CD4-positive, alpha-beta T cell (primary cell): ENCODE results near the gene MED27. TPM values are rescaled to one million over a fixed set of nuclear protein-coding genes. Genes with fewer than 3 reads are reported as not detected.
"Not testable (repeated sequence)": the region's sequence is repeated elsewhere in the genome, so short reads cannot be mapped to it uniquely, and the experiment has no call there.

ENCODE experiments used
- ATAC-seq: fragments of 200-7000 bp; cut with Tn5 transposase; one replicate; pipeline ENCODE4 v1.10.0; 2022; ENCODE audit warnings: mild to moderate bottlenecking; ENCODE audit not compliant: poor library complexity
- CTCF ChIA-PET: fragments of 350-600 bp; sonication (Branson Sonifier 250); formaldehyde crosslinking; loops from one replicate; lab custom pipeline; 2021; ENCODE audit warnings: antibody characterized with exemption, inconsistent platforms; lab: Charles Lee
- POLR2A ChIA-PET: fragments of 350-600 bp; sonication (Branson Sonifier 250); formaldehyde crosslinking; loops from one replicate; lab custom pipeline; 2021; ENCODE audit warnings: antibody characterized with exemption, inconsistent platforms; lab: Charles Lee
- DNase-seq, 14 experiments: peaks; one replicate each; pipeline ENCODE4 v3.0.0-alpha.2; 2013 to 2020; ENCODE audit warnings: mixed read lengths in 2 of 14
- H3K27ac ChIP-seq, 2 donors: one replicate each; pipeline versions ENCODE4 v1.5.1 to v1.7.0; 2013; ENCODE audit warnings: low read length in 2 of 2, low read depth in 1 of 2, mild to moderate bottlenecking in 1 of 2
- H3K27me3 ChIP-seq, 2 experiments: 1 replicate in 1 of 2; 2 replicates in 1 of 2; pipeline versions ENCODE4 v1.6.1 to v1.7.0; 2013; ENCODE audit warnings: low read length in 2 of 2, control low read depth in 1 of 2, mild to moderate bottlenecking in 1 of 2, moderate library complexity in 1 of 2; ENCODE audit not compliant: insufficient read depth in 2 of 2, control insufficient read depth in 1 of 2
- H3K36me3 ChIP-seq: one replicate; pipeline ENCODE4 v1.6.1; 2013; ENCODE audit warnings: low read length, control low read depth; ENCODE audit not compliant: insufficient read depth
- H3K4me1 ChIP-seq: one replicate; pipeline ENCODE4 v1.6.1; 2013; ENCODE audit warnings: low read length, control low read depth; ENCODE audit not compliant: insufficient read depth
- H3K4me3 ChIP-seq: one replicate; pipeline ENCODE4 v1.5.1; 2013; ENCODE audit warnings: mild to moderate bottlenecking, low read length, moderate library complexity
- H3K9me3 ChIP-seq, 2 experiments: 1 replicate in 1 of 2; 2 replicates in 1 of 2; pipeline versions ENCODE4 v1.6.1 to v1.7.0; 2013; ENCODE audit warnings: low read length in 2 of 2, mild to moderate bottlenecking in 2 of 2, control low read depth in 1 of 2, moderate library complexity in 1 of 2; ENCODE audit not compliant: control insufficient read depth in 1 of 2, insufficient read depth in 1 of 2
- H3K27ac Mint-ChIP-seq: one replicate; pipeline ENCODE4 v1.8.0; 2020; ENCODE audit warnings: mixed read lengths
- H3K27me3 Mint-ChIP-seq: one replicate; pipeline ENCODE4 v1.8.0; 2021; ENCODE audit warnings: mixed read lengths
- H3K36me3 Mint-ChIP-seq: one replicate; pipeline ENCODE4 v1.8.0; 2021; ENCODE audit warnings: low read depth, mixed read lengths
- H3K4me1 Mint-ChIP-seq: one replicate; pipeline ENCODE4 v1.8.0; 2021; ENCODE audit warnings: low read depth, mixed read lengths
- H3K4me3 Mint-ChIP-seq: one replicate; pipeline ENCODE4 v1.8.0; 2020; ENCODE audit warnings: mild to moderate bottlenecking, mixed read lengths
- H3K9me3 Mint-ChIP-seq: one replicate; pipeline ENCODE4 v1.8.0; 2020; ENCODE audit warnings: mixed read lengths
- intact Hi-C, 2 experiments: fragments of 100-400 bp; cut with DNase I in 1 of 2; cut with micrococcal nuclease in 1 of 2; formaldehyde crosslinking; loops; one replicate each; pipeline versions ENCODE4 v1.15.1 to v1.9.0; 2023 to 2025; cut with DNase I, micrococcal nuclease
- total RNA-seq, 174 experiments: library from RNA in 2 of 174; stranded (reverse) in 2 of 174; gene quantifications; one replicate each; pipeline ENCODE4 v1.2.3 and lab custom pipeline; 2021 to 2026
- TF ChIP-seq, protein P1 (sequence below): fragments of 200-600 bp; IDR thresholded peaks from one replicate; pipeline ENCODE4 v1.8.0; 2022; ENCODE audit warnings: antibody characterized with exemption, mild to moderate bottlenecking

MED27 gene
- total RNA-seq, 2 experiments from 2014 or later: 15.0 to 17.4 TPM

GRCh38 chr9:132011309-132011708 lies 68.4 kb downstream of the MED27 start:
- peaks cover 7% of the 10 kb centered on the region for H3K4me1 ChIP-seq
- H3K27me3 ChIP-seq: no peaks in the 10 kb centered on the region
- intact Hi-C loops: no loop called here
- ATAC-seq (no peak), DNase-seq (no peak)
- no peaks in the 10 kb centered on the region for H3K9me3 ChIP-seq
- H3K4me1 Mint-ChIP-seq: peaks cover 20% of the 10 kb centered on the region
- H3K36me3 ChIP-seq: peaks cover 13% of the 10 kb centered on the region
- no peak overlapping the region for H3K4me3 ChIP-seq
- no peak overlapping the region for H3K4me3 Mint-ChIP-seq
- no peak overlapping the region for H3K27ac Mint-ChIP-seq
- ChIA-PET CTCF (interaction anchor here (0.8 kb wide), 1 partner anchor 10 kb away, joined by 3 read pairs; no protein-coding TSS in a partner anchor), POLR2A (no interaction called here)
- H3K27ac ChIP-seq: no peak overlapping the region
- no peaks in the 10 kb centered on the region for H3K9me3 Mint-ChIP-seq
- TF ChIP-seq, protein P1, sequence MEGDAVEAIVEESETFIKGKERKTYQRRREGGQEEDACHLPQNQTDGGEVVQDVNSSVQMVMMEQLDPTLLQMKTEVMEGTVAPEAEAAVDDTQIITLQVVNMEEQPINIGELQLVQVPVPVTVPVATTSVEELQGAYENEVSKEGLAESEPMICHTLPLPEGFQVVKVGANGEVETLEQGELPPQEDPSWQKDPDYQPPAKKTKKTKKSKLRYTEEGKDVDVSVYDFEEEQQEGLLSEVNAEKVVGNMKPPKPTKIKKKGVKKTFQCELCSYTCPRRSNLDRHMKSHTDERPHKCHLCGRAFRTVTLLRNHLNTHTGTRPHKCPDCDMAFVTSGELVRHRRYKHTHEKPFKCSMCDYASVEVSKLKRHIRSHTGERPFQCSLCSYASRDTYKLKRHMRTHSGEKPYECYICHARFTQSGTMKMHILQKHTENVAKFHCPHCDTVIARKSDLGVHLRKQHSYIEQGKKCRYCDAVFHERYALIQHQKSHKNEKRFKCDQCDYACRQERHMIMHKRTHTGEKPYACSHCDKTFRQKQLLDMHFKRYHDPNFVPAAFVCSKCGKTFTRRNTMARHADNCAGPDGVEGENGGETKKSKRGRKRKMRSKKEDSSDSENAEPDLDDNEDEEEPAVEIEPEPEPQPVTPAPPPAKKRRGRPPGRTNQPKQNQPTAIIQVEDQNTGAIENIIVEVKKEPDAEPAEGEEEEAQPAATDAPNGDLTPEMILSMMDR: no peak
- no peaks in the 10 kb centered on the region for H3K27me3 Mint-ChIP-seq
- H3K36me3 Mint-ChIP-seq: peaks cover 52% of the 10 kb centered on the region

- H3K9me3 Mint-ChIP-seq, intact Hi-C loops, H3K27ac ChIP-seq, CTCF ChIA-PET, ATAC-seq, H3K27ac Mint-ChIP-seq, POLR2A ChIA-PET, H3K4me3 Mint-ChIP-seq, DNase-seq, H3K9me3 ChIP-seq, H3K4me3 ChIP-seq, H3K4me1 ChIP-seq, H3K27me3 Mint-ChIP-seq, H3K27me3 ChIP-seq: not testable (repeated sequence)
- peaks cover 17% of the 10 kb centered on the region for H3K4me1 Mint-ChIP-seq
- peaks cover 13% of the 10 kb centered on the region for H3K36me3 ChIP-seq
- peaks cover 52% of the 10 kb centered on the region for H3K36me3 Mint-ChIP-seq
Observed at GRCh38 chr9:132010201-132010600, 69.5 kb downstream of the MED27 start.

GRCh38 chr9:132008855-132009812 lies 70.5 kb downstream of the MED27 start:
- TF ChIP-seq, protein P1: no peak
- Histone ChIP-seq H3K27me3 (no peaks in the 10 kb centered on the region), H3K27ac (no peak overlapping the region), H3K4me3 (no peak overlapping the region), H3K9me3 (no peaks in the 10 kb centered on the region), H3K4me1 (peaks cover 7% of the 10 kb centered on the region), H3K36me3 (peaks cover 13% of the 10 kb centered on the region)
- ChIA-PET CTCF (no interaction called here), POLR2A (no interaction called here)
- Mint-ChIP-seq H3K27me3 (no peaks in the 10 kb centered on the region), H3K9me3 (no peaks in the 10 kb centered on the region), H3K27ac (no peak overlapping the region), H3K36me3 (peaks cover 42% of the 10 kb centered on the region), H3K4me3 (no peak overlapping the region), H3K4me1 (peaks cover 13% of the 10 kb centered on the region)
- ATAC-seq (no peak), DNase-seq (no peak)
- intact Hi-C loops: no loop called here
